Left ventricle myocardium inferior (tissue), 1 donor: Measurements from ENCODE around the gene IKBKE. TPM values are rescaled to one million over a fixed set of nuclear protein-coding genes. Genes with fewer than 3 reads are reported as not detected.

Source experiments
- DNase-seq: peaks from one replicate; pipeline ENCODE4 v3.0.0-alpha.2; 2020
- H3K27ac ChIP-seq: fragments of 200-600 bp; replicated peaks from 2 replicates; pipeline ENCODE4 v1.8.0; 2021
- H3K27me3 ChIP-seq: fragments of 200-600 bp; 2 replicates; pipeline ENCODE4 v1.8.0; 2021; ENCODE audit warnings: low read depth
- H3K36me3 ChIP-seq: fragments of 200-600 bp; 2 replicates; pipeline ENCODE4 v1.8.0; 2021
- H3K4me1 ChIP-seq: fragments of 200-600 bp; 2 replicates; pipeline ENCODE4 v1.8.0; 2021
- H3K4me3 ChIP-seq: fragments of 200-600 bp; 2 replicates; pipeline ENCODE4 v1.8.0; 2021; ENCODE audit warnings: mild to moderate bottlenecking, moderate library complexity
- H3K9me3 ChIP-seq: fragments of 200-600 bp; replicated peaks from 2 replicates; pipeline ENCODE4 v1.8.0; 2021
- CTCF ChIP-seq: fragments of 200-600 bp; IDR thresholded peaks from 2 replicates; pipeline ENCODE4 v1.8.0; 2021; ENCODE audit warnings: antibody characterized with exemption, mild to moderate bottlenecking, borderline replicate concordance
- intact Hi-C: fragments of 100-400 bp; cut with micrococcal nuclease; formaldehyde crosslinking; loops from one replicate; pipeline ENCODE4 v1.11.0; 2022
- total RNA-seq: library from RNA; stranded (reverse); fragmentation: NEBNext Ultra II Directional; extraction: Animal tissue kit (Norgen Biotek cat#: 25700); gene quantifications from one replicate; pipeline ENCODE4 v1.2.1, GENCODE V29; 2021
- donor health status: DM: no; HTN: yes; CAD: no; lungs with severe emphysema.

The IKBKE gene
- total RNA-seq, 1 donor from 2014 or later = 0.80 TPM

- Histone ChIP-seq H3K4me1 (peaks cover 27% of the 10 kb centered on the region), H3K27ac (no peak overlapping the region), H3K27me3 (no peaks in the 10 kb centered on the region), H3K36me3 (no peaks in the 10 kb centered on the region), H3K9me3 (no peaks in the 10 kb centered on the region), H3K4me3 (no peak overlapping the region)
- TF ChIP-seq CTCF = no peak
- no peak for DNase-seq
- intact Hi-C loops = no loop called here
Measured at GRCh38 chr1:206517784-206518183, 47.5 kb downstream of the IKBKE start.

GRCh38 chr1:206518206-206518605, 47.9 kb downstream of the IKBKE start:
- peaks cover 23% of the 10 kb centered on the region for H3K4me1 ChIP-seq
- no peak for TF ChIP-seq CTCF
- no peak for DNase-seq
- no peaks in the 10 kb centered on the region for H3K9me3 ChIP-seq
- intact Hi-C loops = no loop called here
- H3K27me3 ChIP-seq = no peaks in the 10 kb centered on the region
- H3K27ac ChIP-seq = no peak overlapping the region
- no peaks in the 10 kb centered on the region for H3K36me3 ChIP-seq
- no peak overlapping the region for H3K4me3 ChIP-seq

GRCh38 chr1:206518743-206519142, 48.5 kb downstream of the IKBKE start:
- Histone ChIP-seq H3K27me3 (no peaks in the 10 kb centered on the region), H3K9me3 (no peaks in the 10 kb centered on the region), H3K36me3 (no peaks in the 10 kb centered on the region), H3K4me1 (peaks cover 20% of the 10 kb centered on the region), H3K27ac (no peak overlapping the region), H3K4me3 (no peak overlapping the region)
- intact Hi-C loops = no loop called here
- no peak for TF ChIP-seq CTCF
- DNase-seq = no peak

- no peak overlapping the region for H3K27ac ChIP-seq
- H3K4me3 ChIP-seq = no peak overlapping the region
- no peaks in the 10 kb centered on the region for H3K27me3 ChIP-seq
- intact Hi-C loops = no loop called here
- no peak for DNase-seq
- no peaks in the 10 kb centered on the region for H3K36me3 ChIP-seq
- no peak for TF ChIP-seq CTCF
- no peaks in the 10 kb centered on the region for H3K9me3 ChIP-seq
- H3K4me1 ChIP-seq = peaks cover 16% of the 10 kb centered on the region
Measured at GRCh38 chr1:206521127-206521526, 50.9 kb downstream of the IKBKE start.

- Histone ChIP-seq H3K9me3 (no peaks in the 10 kb centered on the region), H3K36me3 (no peaks in the 10 kb centered on the region), H3K27ac (no peak overlapping the region), H3K4me1 (peaks cover 16% of the 10 kb centered on the region), H3K4me3 (no peak overlapping the region), H3K27me3 (no peaks in the 10 kb centered on the region)
- intact Hi-C loops = no loop called here
- DNase-seq = no peak
- TF ChIP-seq CTCF = no peak
Measured at GRCh38 chr1:206521694-206522402, 51.6 kb downstream of the IKBKE start.
